Lower lobe of right lung (tissue), 2 donors: ENCODE data around the gene IL6ST. TPM values are rescaled to one million over a fixed set of nuclear protein-coding genes. Genes with fewer than 3 reads are reported as not detected.

ENCODE experiments used
- ATAC-seq, 2 donors: fragments of 200-7000 bp; cut with Tn5 transposase; one replicate each; pipeline ENCODE4 v1.9.1; 2020 to 2022; ENCODE audit warnings: mild to moderate bottlenecking in 2 of 2, moderate library complexity in 2 of 2
- DNase-seq: peaks from one replicate; pipeline ENCODE4 v3.0.0-alpha.2; 2020
- H3K27ac ChIP-seq: fragments of 200-600 bp; one replicate; pipeline ENCODE4 v1.8.0; 2022
- H3K27me3 ChIP-seq: fragments of 200-600 bp; one replicate; pipeline ENCODE4 v1.8.0; 2022; ENCODE audit warnings: low read depth
- H3K36me3 ChIP-seq: fragments of 200-600 bp; one replicate; pipeline ENCODE4 v1.8.0; 2022; ENCODE audit warnings: mild to moderate bottlenecking
- H3K4me1 ChIP-seq: fragments of 200-600 bp; one replicate; pipeline ENCODE4 v1.8.0; 2022
- H3K4me3 ChIP-seq: fragments of 200-600 bp; one replicate; pipeline ENCODE4 v1.8.0; 2022; ENCODE audit warnings: mild to moderate bottlenecking
- H3K9me3 ChIP-seq: fragments of 200-600 bp; one replicate; pipeline ENCODE4 v1.8.0; 2022
- CTCF ChIP-seq: fragments of 200-600 bp; IDR thresholded peaks from one replicate; pipeline ENCODE4 v1.8.0; 2022; ENCODE audit warnings: antibody characterized with exemption, mild to moderate bottlenecking
- intact Hi-C: fragments of 100-400 bp; cut with DNase I; formaldehyde crosslinking; loops from one replicate; pipeline ENCODE4 v1.11.0; 2022
- total RNA-seq: library from RNA; stranded (reverse); fragmentation: NEBNext Ultra II Directional; extraction: Animal tissue kit (Norgen Biotek cat#: 25700); gene quantifications from one replicate; pipeline ENCODE4 v1.2.1, GENCODE V29; 2021
- donor health status: DM: no; HTN: yes; CAD: no; lungs with severe emphysema.

The IL6ST gene
- total RNA-seq, 1 donor from 2014 or later: 353 TPM

GRCh38 chr5:55896238-55896637 lies 98.5 kb downstream of the IL6ST start:
- no peaks in the 10 kb centered on the region for H3K9me3 ChIP-seq
- ATAC-seq: no peak
- H3K27ac ChIP-seq: no peak overlapping the region
- H3K27me3 ChIP-seq: no peaks in the 10 kb centered on the region
- intact Hi-C loops: no loop called here
- no peak for DNase-seq
- H3K4me3 ChIP-seq: no peak overlapping the region
- no peak for TF ChIP-seq CTCF
- no peaks in the 10 kb centered on the region for H3K4me1 ChIP-seq
- no peaks in the 10 kb centered on the region for H3K36me3 ChIP-seq

DNA sequence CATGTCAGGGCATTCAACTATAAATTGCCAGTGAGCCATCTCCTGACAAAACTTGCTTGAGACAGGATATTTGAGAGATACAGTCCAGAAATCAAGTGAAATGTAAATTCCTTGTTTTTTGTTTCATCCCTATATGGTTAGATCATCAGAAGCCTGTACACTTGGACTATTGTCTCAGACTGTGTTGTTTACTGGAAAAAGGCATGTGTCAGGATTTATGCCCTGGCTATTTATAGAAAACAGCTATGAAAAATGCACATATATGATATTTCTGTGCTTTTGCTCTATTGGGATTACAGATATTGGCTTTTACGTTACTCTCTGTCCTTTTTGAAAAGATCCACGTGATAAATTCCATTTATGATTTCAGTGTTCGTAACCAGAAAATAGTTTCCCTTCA lies 99.4 kb downstream of the IL6ST start:
- no peaks in the 10 kb centered on the region for H3K4me1 ChIP-seq
- ATAC-seq: no peak
- TF ChIP-seq CTCF: no peak

DNA sequence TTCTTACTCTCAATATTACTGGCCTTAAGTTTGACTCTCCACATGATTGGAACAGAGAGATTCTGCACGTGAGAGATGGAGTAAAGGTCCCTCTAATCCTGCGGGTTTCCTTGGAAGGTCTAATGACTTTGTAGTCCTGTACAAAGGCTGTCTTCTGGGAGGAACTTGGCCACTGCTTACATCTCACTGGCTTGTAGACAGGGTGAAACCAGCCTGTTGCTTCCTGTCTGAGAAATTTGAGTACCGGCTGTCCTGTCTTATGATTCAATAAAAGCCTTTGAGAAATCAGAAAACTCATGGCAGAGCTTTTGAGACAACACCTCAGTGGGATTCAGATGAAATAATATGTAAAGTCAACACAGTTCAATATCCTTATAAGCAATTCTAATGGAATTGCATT lies 100.6 kb downstream of the IL6ST start:
- intact Hi-C loops: no loop called here
- H3K4me3 ChIP-seq: no peak overlapping the region
- DNase-seq: no peak
- no peak for TF ChIP-seq CTCF
- no peak for ATAC-seq
- no peaks in the 10 kb centered on the region for H3K4me1 ChIP-seq
- no peaks in the 10 kb centered on the region for H3K27me3 ChIP-seq
- H3K36me3 ChIP-seq: no peaks in the 10 kb centered on the region
- H3K9me3 ChIP-seq: no peaks in the 10 kb centered on the region
- no peak overlapping the region for H3K27ac ChIP-seq

More for the DNA sequence above, 99.4 kb downstream of the IL6ST start:
- Histone ChIP-seq H3K4me3 (no peak overlapping the region), H3K27ac (no peak overlapping the region), H3K9me3 (no peaks in the 10 kb centered on the region), H3K36me3 (no peaks in the 10 kb centered on the region), H3K27me3 (no peaks in the 10 kb centered on the region)
- DNase-seq: no peak
- intact Hi-C loops: no loop called here

DNA sequence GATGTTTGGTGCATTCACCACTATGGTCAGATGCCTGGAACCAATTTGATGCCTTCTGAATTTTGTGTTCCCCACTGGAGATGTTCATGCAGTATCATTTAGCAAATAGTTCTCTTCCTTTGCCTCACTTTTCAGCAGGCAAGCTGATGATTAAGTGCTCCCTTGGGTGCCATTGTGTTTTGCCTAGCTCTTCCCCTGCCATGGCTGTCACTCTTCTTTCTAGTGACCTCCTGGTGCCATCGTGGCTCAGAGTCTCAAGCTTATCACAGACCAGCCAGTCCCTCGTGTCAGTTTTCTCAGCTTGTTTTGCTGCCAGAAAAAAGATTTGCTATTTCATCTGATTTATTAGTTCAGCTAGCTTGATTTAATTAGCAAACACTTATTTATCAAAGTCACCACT lies 102.3 kb downstream of the IL6ST start:
- ATAC-seq (no peak), DNase-seq (no peak)
- Histone ChIP-seq H3K9me3 (no peaks in the 10 kb centered on the region), H3K36me3 (no peaks in the 10 kb centered on the region), H3K27ac (no peak overlapping the region), H3K4me3 (no peak overlapping the region), H3K4me1 (no peaks in the 10 kb centered on the region), H3K27me3 (no peaks in the 10 kb centered on the region)
- TF ChIP-seq CTCF: no peak
- intact Hi-C loops: no loop called here

GRCh38 chr5:55888205-55888604 lies 106.6 kb downstream of the IL6ST start:
- intact Hi-C loops: no loop called here
- no peak for ATAC-seq
- no peak for TF ChIP-seq CTCF

GRCh38 chr5:55885359-55885758 lies 109.4 kb downstream of the IL6ST start:
- Histone ChIP-seq H3K4me3 (no peak overlapping the region), H3K27me3 (no peaks in the 10 kb centered on the region), H3K9me3 (no peaks in the 10 kb centered on the region), H3K27ac (no peak overlapping the region), H3K36me3 (no peaks in the 10 kb centered on the region), H3K4me1 (no peaks in the 10 kb centered on the region)
- TF ChIP-seq CTCF: no peak
- no peak for ATAC-seq
- intact Hi-C loops: no loop called here
- no peak for DNase-seq

More at GRCh38 chr5:55888205-55888604, 106.6 kb downstream of the IL6ST start:
- no peak overlapping the region for H3K27ac ChIP-seq
- no peaks in the 10 kb centered on the region for H3K27me3 ChIP-seq
- H3K9me3 ChIP-seq: no peaks in the 10 kb centered on the region
- no peak for DNase-seq
- H3K4me3 ChIP-seq: no peak overlapping the region
- no peaks in the 10 kb centered on the region for H3K36me3 ChIP-seq
- H3K4me1 ChIP-seq: no peaks in the 10 kb centered on the region
